Stimulated activated CD4-positive, alpha-beta T cell treated with anti-CD3 and anti-CD28 coated beads, Interleukin-15, amount 100 ng/mL, for 1 hour (primary cell): Measurements from ENCODE around the gene RBM33.

Experiments used
- DNase-seq, 2 donors: peaks; one replicate each; pipeline ENCODE4 v3.0.0-alpha.2; 2020; ENCODE audit warnings: low read depth in 1 of 2, low spot score in 1 of 2

RBM33 gene

GRCh38 chr7:155766966-155767916 is 122.8 kb downstream of the RBM33 start:
- DNase-seq, result no peak

DNA sequence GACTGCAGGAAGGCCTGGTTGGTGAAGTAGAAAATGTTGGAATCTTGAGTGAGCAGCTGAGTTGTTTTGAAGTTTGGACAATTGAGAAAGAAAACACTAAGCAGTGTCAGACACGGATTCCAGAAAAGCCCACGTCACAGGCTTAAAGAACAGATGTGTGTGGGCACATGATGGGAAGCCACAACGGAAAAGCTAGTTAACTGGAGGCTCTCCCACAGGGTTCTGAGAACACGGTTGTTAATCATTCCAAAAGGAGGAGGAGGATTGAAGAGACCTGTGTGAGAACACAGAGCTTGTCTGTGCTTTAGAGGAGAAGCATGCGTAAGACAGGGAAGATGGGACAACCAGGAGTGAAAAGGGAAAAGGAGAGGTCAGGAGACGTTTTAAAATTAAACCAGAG is 125.2 kb downstream of the RBM33 start:
- DNase-seq, result no peak

GRCh38 chr7:155770241-155770640 is 125.8 kb downstream of the RBM33 start:
- no peak for DNase-seq

DNA sequence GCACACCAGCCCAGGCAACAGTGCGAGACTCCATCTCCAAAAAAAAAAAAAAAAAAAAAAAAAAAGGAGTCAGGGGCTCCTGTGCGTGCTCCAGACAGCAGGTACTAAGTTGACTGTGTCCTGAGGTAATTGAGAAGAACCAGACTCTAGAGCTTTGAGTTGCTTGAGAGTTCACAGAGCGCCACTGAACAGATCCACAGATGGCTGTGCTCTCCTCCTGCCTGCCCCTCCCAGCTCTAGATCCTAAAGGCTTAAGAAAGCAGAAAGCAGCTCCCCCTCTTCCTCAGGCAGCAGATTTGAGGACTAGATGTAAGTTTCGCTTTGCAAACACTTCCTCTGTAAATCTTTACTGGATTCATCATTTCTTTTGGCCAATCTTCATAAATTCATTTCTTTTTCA is 129.1 kb downstream of the RBM33 start:
- no peak for DNase-seq

DNA sequence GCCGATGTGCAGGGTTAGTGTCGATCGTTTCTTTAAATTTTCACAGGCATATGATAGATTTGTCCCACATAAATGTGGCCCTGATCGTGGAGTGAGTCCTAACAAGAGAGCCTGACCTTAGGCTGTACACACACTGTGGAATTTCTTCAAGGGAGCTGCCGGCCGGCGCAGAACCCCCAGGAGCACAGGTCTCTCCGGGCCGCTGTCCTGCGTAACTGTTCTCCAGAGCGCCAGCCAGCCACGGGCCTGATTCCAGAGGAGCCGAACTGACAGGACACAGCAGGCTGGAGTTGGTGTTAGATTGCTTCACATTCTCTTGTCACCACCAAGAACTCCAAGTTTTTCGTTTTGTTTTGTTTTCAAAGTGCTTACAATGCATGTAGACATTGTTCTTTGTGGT is 130.5 kb downstream of the RBM33 start:
- no peak for DNase-seq

GRCh38 chr7:155775691-155776090 is 131.2 kb downstream of the RBM33 start:
- DNase-seq, result no peak

DNA sequence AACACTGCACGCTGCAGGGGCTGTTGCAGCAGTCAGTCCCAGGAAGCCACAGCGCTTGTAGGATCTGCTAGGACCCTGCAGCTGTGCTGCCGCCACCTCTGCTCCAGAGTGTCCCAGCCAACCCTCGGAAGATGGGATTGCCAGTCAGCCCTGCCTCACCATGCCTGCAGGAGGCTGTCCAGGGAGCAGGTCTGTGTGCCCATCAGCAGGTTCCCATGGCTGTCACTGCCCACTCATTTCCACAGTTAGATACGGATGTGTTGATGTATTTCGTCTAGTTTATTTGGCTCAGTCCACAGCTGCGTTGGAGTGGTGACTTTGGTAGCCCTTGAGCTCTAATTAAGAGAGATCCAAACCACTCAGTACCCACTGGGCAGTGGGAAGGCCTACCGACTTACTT is 132.1 kb downstream of the RBM33 start:
- DNase-seq, result no peak

- DNase-seq, result no peak
Measured at GRCh38 chr7:155778349-155778748, 133.9 kb downstream of the RBM33 start.

DNA sequence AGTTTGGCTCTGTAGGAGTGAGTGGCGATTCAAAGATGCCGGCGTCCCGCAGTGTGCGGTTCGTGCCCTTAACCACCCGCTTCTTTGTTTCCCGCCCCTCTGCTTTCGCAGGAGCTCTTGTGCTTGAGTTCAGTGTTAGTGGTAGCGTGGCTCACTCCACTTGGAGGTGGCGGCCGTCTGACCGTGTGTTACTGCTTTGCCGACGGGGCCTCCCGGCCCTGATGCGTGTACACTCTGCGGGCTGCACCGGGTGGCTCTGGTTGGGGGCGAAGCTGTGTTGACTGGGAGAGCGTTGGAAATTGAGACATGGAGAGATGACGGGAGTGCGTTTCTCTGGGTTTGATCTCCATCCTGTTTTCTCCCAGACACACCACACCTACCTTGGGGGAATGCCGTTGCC is 136.4 kb downstream of the RBM33 start:
- no peak for DNase-seq

- no peak for DNase-seq
Measured at GRCh38 chr7:155781433-155781832, 137.0 kb downstream of the RBM33 start.

- no peak for DNase-seq
Measured at GRCh38 chr7:155782466-155782865, 138.0 kb downstream of the RBM33 start.

DNA sequence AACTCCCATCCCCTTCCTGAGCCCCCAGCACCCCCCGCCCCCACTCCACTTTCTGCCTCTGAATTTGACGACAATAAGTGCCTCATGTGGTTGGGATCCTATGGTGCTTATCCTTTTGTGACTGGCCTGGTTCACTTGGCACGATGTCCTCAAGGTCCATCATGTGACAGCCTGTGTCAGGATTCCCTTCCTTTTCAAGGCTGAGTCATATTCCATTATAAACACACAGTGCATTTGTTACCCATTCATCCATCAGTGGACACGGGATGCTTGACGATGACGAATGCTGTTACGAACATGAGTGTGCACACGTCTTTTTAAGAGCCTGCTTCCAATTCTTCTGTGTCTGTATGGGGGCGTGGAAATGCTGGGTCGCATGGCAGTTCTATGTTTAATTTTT is 141.1 kb downstream of the RBM33 start:
- no peak for DNase-seq

- no peak for DNase-seq
Measured at GRCh38 chr7:155786491-155786890, 142.0 kb downstream of the RBM33 start.

DNA sequence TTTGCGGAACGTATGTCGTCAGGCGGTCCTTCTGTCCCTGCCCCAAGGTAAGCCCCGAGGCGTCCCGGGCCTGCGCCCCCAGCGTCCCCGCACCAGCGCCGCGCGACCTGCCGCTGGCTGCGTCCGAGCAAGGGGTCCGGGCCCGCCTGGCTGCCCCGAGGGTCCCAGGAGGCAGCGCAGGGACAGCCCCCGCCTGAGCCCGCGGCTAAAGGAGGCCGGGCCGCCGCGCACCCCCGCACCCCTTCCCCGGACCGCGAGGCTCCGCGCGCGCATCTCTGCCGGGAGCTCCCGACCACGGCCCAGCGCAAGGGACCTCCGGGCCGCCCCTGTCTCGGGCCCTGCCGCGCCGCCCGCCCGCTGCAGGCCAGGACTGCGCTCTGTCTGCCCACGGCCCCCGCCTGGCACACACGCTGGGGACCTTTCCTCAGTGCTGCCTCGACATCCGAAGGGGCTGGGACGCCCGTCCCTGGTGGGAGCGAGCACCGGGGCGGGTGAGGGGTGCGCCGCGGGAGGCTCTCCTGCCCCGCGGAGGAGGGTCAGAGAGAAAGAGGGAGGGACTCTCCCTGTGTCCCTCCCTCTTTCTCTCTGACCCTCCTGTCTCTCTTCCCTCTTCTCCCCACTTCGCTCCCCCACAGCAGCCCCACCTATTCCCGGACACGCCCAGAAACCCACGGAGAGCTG is 142.8 kb downstream of the RBM33 start:
- DNase-seq, result no peak

- no peak for DNase-seq
Measured at GRCh38 chr7:155788616-155789000, 144.1 kb downstream of the RBM33 start.

DNA sequence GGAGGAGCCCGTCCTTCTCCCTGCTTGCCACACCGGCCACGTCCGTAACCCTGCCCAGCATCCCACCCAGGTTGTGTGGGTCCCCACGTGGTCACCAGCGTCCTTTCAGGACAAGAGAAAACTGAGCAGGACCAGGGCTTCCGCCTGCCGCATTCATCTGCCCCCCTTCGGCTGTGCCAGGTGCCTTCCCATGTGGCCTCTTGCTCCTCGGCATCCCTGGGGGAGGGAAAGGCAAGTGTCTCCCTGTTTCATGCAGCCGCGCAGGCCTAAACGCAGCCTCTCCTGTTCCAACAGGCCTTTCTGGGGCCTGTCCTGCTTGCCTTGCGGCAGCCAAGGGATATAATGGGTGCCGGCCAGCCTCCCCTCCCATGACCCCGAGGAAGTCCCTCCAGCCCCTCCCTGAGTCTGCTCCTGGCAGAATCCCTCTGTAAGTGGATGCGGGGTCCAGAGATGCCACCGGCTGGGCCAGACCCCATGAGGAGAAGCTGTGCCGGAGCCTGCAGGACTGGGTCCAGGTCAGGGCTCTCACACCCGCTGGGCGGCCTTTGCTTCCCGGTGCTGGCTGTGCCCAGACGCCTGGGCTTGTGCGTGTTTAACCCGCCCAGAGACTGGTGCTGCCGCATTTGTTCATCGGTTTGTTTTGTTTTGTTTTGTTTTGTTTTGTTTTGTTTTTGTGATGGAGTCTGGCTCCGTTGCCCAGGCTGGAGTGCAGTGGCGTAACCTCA is 144.7 kb downstream of the RBM33 start:
- DNase-seq, result no peak

DNA sequence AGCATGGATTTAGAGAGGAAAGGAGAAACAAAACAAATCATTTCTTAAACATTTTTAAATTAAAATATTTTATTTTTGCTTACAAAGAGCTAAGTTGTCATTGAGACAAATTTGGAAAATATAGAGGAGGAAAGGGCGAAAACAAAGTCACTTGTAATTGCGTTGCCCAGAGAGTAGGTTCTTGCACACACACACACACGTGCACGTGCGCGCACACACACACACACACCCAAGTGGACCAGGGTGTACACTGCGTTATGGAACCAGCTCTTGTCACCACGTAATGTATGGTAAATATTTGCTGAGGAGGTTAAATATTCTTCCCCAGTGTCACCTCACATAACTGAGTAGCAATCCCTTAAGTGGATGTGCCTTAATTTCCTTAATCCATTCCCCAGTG is 146.2 kb downstream of the RBM33 start:
- DNase-seq, result no peak

DNA sequence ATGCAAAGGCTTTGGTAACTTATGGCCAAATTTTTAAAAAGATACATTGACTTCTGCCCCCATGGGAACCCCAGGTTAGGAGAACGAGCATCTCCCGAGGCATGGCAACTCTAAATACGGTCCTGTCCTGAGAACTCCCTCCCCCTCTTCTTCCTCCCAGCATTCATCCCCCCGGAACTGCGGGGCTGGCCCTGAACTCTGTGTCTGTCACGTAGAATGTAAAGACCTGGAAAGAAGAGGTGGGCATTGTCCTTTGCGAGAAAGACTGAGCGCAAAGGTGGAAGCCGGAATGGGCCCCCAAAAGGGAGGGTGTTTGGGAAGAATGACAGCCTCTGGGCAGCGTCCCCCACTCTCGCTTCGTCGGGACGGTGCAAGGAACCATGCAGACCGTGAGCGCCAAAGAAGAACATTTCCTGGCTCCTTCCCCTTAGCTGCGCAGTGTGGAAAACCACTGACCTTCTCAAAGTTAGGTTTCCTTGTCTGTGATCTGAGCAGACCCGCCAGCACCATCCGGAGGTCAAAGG is 146.8 kb downstream of the RBM33 start:
- DNase-seq, result no peak

DNA sequence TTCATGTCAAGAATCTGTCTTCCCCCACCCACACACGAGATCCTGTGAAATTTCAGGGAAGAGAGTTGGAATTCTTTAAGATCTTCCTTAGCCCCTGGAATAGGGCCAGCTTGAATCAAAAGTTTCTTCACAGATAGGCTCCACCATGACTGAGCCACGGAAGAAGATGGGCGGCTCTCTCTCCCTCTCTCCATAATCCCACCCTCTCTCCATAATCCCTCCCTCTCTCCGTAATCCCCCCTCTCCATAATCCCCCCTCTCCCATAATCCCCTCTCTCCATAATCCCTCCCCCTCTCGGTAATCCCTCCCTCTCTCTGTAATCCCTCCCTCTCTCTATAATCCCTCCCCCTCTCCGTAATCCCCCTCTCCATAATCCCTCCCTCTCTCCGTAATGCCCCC is 147.4 kb downstream of the RBM33 start:
- DNase-seq, result no peak

GRCh38 chr7:155792315-155792960 is 148.0 kb downstream of the RBM33 start:
- no peak for DNase-seq

DNA sequence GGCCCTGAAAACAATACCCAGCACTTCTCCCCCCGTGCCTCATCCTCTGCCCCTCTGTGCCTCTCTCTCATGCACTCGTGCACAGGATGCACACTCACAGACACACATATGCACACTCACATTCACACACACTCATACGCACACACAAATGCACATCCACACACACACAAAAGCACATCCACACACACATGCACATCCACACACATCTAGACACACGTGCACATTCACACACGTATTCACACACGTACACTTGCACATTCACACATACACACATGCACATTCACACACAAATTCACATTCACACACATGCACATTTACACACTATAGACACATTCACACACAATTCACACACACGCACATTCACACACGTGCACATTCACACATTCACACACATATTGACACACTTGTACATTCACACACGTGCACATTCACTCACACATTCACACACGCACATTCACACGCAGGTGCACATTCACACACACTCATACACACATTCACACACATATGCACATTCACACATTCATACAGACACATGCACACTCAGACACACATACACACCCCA is 148.6 kb downstream of the RBM33 start:
- no peak for DNase-seq
